Effector memory CD8-positive, alpha-beta T cell (primary cell): Measurements from ENCODE around the gene MIA2.
A peak's percentile ranks its signal among the peaks of the same experiment; 100 is the strongest.
"Not testable (repeated sequence)": the region's sequence is repeated elsewhere in the genome, so short reads cannot be mapped to it uniquely, and the experiment has no call there.

Source experiments
- ATAC-seq: fragments of 150-1000 bp; cut with Tn5 transposase; replicated peaks from 2 replicates; pipeline ENCODE4 v1.10.0; 2021; ENCODE audit warnings: mild to moderate bottlenecking, moderate library complexity
- DNase-seq, 3 experiments: peaks; one replicate each; pipeline ENCODE4 v3.0.0; 2021
- H3K27ac Mint-ChIP-seq, 2 donors: one replicate each; pipeline ENCODE4 v1.8.0; 2022; ENCODE audit warnings: mild to moderate bottlenecking in 2 of 2, mixed read lengths in 2 of 2, moderate library complexity in 2 of 2
- H3K27me3 Mint-ChIP-seq, 2 donors: one replicate each; pipeline ENCODE4 v1.8.0; 2022; ENCODE audit warnings: mixed read lengths in 2 of 2
- H3K36me3 Mint-ChIP-seq: one replicate; pipeline ENCODE4 v1.8.0; 2022; ENCODE audit warnings: mild to moderate bottlenecking, moderate library complexity, mixed read lengths; ENCODE audit not compliant: insufficient read depth
- H3K4me1 Mint-ChIP-seq, 2 donors: one replicate each; pipeline ENCODE4 v1.8.0; 2022; ENCODE audit warnings: low read depth in 2 of 2, mixed read lengths in 2 of 2
- H3K4me3 Mint-ChIP-seq, 2 donors: one replicate each; pipeline ENCODE4 v1.8.0; 2022; ENCODE audit warnings: mild to moderate bottlenecking in 2 of 2, mixed read lengths in 2 of 2, moderate library complexity in 2 of 2
- H3K9me3 Mint-ChIP-seq, 2 donors: one replicate each; pipeline ENCODE4 v1.8.0; 2022; ENCODE audit warnings: mixed read lengths in 2 of 2

MIA2 gene

DNA sequence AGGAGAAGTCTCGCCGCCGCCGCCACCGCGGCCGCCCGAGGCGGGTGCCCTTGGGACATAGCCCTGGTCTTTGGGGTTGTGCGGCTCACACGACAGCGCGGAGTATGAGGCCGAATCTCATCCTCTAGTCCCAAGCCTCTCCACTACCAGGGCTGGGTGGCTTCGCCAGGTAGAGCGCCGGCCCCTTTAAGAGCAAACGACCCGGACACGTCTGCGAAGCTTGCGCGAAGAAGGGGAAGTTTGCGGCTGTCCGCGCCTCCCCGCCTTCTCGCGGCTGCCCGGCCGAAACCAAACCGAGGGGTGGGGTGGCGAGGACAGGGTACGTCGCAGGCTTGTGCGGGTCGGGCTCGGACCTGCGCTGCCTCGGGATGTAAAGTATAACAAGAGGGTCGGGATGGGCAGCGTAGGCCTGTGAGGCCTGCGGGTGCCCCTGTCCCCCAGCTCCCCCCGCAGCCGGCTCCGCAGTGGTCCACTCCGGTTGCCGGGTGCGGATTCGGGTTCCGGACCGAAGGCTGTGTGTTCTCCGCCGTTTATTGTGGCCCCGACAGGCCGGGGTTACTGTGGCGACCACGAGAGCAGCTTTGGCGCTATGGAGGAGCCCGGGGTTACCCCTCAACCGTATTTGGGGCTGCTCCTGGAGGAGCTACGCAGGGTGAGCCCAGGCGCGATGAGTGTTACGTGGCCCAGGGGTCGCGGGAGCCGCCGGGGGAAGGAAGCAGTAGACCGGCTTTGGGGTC, 33.3 kb downstream of the MIA2 start:
- H3K36me3 Mint-ChIP-seq, result peaks cover 28% of the 10 kb centered on the region
- DNase-seq (peak; percentile 72 to 77 (median 74)), ATAC-seq (peak; percentile 81)
- no peaks in the 10 kb centered on the region for H3K27me3 Mint-ChIP-seq
- H3K4me3 Mint-ChIP-seq, result peak overlapping the region; percentile 78 to 98
- H3K27ac Mint-ChIP-seq, result peak overlapping the region; percentile 99
- peaks cover 0 to 3% of the 10 kb centered on the region in 2 donors for H3K9me3 Mint-ChIP-seq
- peaks cover 35 to 53% of the 10 kb centered on the region in 2 donors for H3K4me1 Mint-ChIP-seq

DNA sequence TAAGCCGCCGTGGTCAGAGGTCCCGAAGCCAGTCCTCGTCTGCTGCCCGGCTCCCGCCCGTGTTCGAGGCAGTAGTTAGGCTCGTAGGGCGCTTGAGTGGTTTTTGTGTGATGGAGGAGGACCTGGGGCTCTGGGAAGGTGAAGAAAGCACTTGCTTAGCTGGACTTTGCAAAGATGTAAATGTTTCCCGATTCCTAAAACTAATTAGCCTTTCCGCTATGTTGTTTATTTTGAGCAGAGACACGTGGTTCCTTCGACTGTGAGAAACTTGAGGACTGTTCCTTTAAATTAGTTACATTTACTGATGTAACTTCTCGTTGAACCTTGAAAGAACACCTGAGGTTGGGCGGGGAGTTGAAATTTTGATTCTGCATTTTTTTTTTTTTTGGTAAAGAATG, 33.9 kb downstream of the MIA2 start:
- Mint-ChIP-seq H3K9me3 (no peaks in the 10 kb centered on the region), H3K4me3 (peak overlapping the region; percentile 78 to 98), H3K4me1 (peaks cover 35 to 58% of the 10 kb centered on the region in 2 donors), H3K27ac (peak overlapping the region; percentile 99), H3K27me3 (no peaks in the 10 kb centered on the region), H3K36me3 (peaks cover 28% of the 10 kb centered on the region)
- DNase-seq (no peak), ATAC-seq (peak; percentile 14)

DNA sequence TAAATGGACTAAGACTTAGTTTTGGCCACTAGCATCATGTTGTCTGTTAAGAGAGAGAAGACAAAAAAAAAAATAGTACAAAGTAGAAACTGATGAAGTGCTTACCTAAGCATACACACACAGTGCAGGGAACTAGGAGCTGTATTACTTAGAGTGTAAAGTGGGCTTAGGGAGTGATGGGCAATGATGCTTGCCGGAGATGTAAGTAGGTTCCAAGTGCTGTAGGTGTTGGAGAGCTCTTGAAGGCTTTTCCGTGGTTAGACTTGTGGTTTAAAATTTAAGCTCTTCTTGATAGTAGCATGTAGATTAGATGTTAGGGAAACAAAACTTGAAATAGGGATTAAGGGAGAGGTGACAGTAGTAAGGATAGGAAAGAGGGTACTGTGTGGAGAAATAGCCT, 34.7 kb downstream of the MIA2 start:
- peaks cover 28% of the 10 kb centered on the region for H3K36me3 Mint-ChIP-seq
- no peaks in the 10 kb centered on the region for H3K27me3 Mint-ChIP-seq
- no peak for ATAC-seq
- H3K9me3 Mint-ChIP-seq, result no peaks in the 10 kb centered on the region
- peak overlapping the region; percentile 78 to 98 for H3K4me3 Mint-ChIP-seq
- H3K4me1 Mint-ChIP-seq, result peaks cover 42 to 65% of the 10 kb centered on the region in 2 donors
- DNase-seq, result no peak
- H3K27ac Mint-ChIP-seq, result peak overlapping the region; percentile 99

DNA sequence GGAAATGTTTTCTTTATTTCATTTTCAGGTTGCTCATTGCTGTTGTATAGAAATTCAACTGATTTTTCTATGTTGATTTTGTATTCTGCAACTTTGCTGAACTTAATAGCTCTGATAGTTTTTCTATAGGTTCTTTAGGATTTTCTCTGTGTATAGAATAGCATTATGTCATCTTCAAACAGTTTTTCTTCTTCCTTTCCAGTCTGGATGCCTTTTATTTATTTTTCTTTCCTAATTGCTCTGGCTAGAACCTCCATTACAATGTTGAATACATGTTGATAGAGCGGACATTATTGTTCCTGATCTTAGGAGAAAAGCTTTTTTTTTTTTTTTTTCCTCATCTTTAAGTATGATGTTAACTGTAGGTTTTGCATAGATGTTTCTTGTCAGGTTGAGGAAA, 39.2 kb downstream of the MIA2 start:
- H3K9me3 Mint-ChIP-seq, result no peaks in the 10 kb centered on the region
- ATAC-seq (no peak), DNase-seq (no peak)
- peaks cover 49 to 79% of the 10 kb centered on the region in 2 donors for H3K4me1 Mint-ChIP-seq
- H3K27ac Mint-ChIP-seq, result peak overlapping the region; percentile 45 to 61
- H3K36me3 Mint-ChIP-seq, result peaks cover 10% of the 10 kb centered on the region
- no peaks in the 10 kb centered on the region for H3K27me3 Mint-ChIP-seq
- H3K4me3 Mint-ChIP-seq, result peak overlapping the region; percentile 9 to 22

DNA sequence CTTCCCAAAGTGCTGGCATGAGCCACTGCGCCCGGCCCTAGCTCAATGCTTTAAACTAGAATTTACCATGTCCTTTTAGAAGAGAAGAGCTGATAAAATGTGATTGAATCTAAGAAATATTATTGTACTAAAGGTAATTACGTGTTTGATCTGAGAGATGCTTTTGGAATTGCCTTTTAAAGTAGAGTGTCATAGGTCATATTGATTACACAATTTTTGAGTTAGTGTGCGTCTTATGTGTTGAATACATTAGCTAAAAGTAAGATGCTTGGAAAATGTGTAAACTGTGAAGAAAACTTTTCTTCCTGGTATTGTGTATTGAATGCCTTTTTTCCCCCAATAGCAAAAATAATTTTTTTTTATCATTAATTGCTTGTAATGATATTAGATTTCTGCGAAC, 41.7 kb downstream of the MIA2 start:
- Mint-ChIP-seq H3K27me3 (no peaks in the 10 kb centered on the region), H3K4me3 (no peak overlapping the region), H3K9me3 (no peaks in the 10 kb centered on the region), H3K4me1 (peaks cover 37 to 67% of the 10 kb centered on the region in 2 donors), H3K36me3 (peaks cover 28% of the 10 kb centered on the region), H3K27ac (peak overlapping the region; percentile 31 to 85)
- ATAC-seq, result no peak
- no peak for DNase-seq

DNA sequence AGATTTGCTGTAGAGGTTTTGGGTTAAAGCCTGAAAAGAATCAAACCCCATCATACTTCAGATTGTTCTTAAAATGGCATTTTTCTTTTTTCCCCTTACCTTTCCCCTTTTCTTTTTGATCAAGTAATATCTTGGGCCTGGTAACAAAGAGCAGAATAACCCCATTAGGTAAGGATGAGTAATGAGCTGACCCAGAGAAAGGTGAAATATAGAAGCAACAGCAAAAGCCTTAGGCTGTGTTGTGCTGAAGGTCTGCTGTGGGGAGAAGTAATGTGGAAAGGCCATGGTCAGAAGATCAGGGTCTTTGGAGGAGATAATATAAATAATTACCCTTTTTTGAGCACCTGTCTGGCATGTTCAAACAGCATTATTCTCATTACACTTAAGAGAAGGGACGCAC, 42.3 kb downstream of the MIA2 start:
- DNase-seq, result no peak
- ATAC-seq, result no peak
- Mint-ChIP-seq H3K9me3 (no peaks in the 10 kb centered on the region), H3K4me3 (no peak overlapping the region), H3K4me1 (peaks cover 31 to 64% of the 10 kb centered on the region in 2 donors), H3K27ac (peak overlapping the region; percentile 31 to 85), H3K36me3 (peaks cover 35% of the 10 kb centered on the region), H3K27me3 (no peaks in the 10 kb centered on the region)

DNA sequence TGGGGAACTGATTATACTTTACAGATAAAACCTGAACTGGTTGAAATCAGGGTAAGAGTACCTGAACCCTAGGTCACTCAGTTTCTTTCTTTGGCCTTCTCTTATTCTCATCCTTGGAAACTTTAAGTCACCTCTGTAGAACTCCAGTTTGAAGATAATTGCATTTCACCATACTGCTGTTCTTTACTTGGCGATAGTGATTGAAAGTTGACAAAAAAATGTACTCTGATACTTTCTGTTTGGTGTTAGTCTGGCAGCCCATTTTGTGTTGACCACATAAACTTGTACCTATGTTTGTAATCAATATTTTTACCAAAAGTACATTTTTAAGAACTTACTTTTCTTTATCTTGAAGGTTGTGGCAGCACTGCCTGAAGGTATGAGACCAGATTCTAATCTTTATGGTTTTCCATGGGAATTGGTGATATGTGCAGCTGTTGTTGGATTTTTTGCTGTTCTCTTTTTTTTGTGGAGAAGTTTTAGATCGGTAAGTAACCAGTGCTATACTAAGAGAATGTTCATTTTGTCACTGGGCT, 42.9 kb downstream of the MIA2 start:
- Mint-ChIP-seq H3K4me3 (no peak overlapping the region), H3K4me1 (peaks cover 27 to 62% of the 10 kb centered on the region in 2 donors)

DNA sequence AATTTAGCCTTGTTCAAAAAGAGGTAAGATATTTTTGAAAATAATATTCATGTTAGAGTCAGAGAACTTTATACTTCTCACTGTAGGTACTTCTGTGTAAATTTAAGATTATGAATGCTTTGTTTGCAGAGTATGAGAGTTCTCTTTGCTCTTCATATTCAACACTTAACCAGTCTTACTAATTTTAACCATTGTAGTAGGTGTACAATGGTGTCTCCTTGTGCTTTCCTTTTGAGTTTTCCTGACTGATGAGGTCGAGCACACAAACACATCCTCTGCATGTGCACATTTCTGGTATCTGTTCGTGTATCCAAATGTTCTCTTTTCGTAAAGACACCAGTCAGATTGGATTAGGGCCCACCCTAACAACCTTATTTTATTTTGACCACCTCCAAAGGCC, 45.8 kb downstream of the MIA2 start:
- peaks cover 49% of the 10 kb centered on the region for H3K36me3 Mint-ChIP-seq
- ATAC-seq, result no peak
- no peaks in the 10 kb centered on the region for H3K9me3 Mint-ChIP-seq
- H3K4me3 Mint-ChIP-seq, result no peak overlapping the region
- no peaks in the 10 kb centered on the region for H3K27me3 Mint-ChIP-seq
- DNase-seq, result no peak
- H3K27ac Mint-ChIP-seq, result peak overlapping the region; percentile 11 to 72
- H3K4me1 Mint-ChIP-seq, result peaks cover 13 to 46% of the 10 kb centered on the region in 2 donors

More for the DNA sequence above, 42.9 kb downstream of the MIA2 start:
- ATAC-seq (no peak), DNase-seq (no peak)
- H3K27ac Mint-ChIP-seq, result peak overlapping the region; percentile 85 to 86
- H3K27me3 Mint-ChIP-seq, result no peaks in the 10 kb centered on the region
- H3K9me3 Mint-ChIP-seq, result no peaks in the 10 kb centered on the region
- peaks cover 41% of the 10 kb centered on the region for H3K36me3 Mint-ChIP-seq

DNA sequence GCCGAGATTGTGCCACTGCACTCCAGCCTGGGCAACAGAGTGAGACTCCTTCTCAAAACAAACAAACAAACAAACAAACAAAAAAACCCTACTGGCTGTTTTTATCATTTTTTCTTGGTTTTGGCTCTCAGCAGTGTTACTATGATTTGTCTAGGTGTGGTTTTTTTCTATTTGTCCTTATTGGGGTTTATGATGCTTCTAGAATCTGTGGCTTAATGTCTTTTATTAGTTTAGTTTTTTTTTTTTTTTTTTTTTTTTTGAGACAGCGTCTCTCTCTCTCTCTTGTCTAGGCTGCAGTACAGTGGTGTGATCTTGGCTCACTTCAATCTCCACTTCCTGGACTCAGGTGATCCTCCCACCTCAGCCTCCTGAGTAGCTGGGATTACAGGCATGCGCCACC, 47.0 kb downstream of the MIA2 start:
- DNase-seq, H3K9me3 Mint-ChIP-seq, H3K4me3 Mint-ChIP-seq, H3K27me3 Mint-ChIP-seq, ATAC-seq: not testable (repeated sequence)
- H3K36me3 Mint-ChIP-seq, result peaks cover 49% of the 10 kb centered on the region
- peak overlapping the region in 1 of 2 donors; percentile 64 for H3K27ac Mint-ChIP-seq
- H3K4me1 Mint-ChIP-seq, result peaks cover 10 to 40% of the 10 kb centered on the region in 2 donors

DNA sequence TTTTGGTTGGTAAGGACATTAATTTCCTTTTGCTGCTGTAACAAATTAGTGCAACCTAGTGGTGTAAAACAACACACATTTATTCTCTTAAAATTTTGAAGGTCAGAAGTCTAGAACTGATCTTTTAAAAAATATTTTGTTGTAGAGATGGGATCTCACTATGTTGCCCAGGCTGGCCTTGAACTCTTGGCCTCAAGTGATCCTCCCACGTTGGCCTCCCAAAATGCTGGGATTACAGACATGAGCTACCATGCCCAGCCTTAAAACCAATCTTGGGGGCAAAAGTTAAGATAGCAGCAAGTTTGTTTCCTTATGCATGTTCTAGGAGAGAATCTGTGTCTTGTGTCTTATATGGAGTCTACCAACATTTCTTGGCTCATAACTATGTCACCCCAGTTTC, 55.8 kb downstream of the MIA2 start:
- Mint-ChIP-seq H3K36me3 (peaks cover 39% of the 10 kb centered on the region), H3K4me3 (no peak overlapping the region)
- ATAC-seq, result no peak

DNA sequence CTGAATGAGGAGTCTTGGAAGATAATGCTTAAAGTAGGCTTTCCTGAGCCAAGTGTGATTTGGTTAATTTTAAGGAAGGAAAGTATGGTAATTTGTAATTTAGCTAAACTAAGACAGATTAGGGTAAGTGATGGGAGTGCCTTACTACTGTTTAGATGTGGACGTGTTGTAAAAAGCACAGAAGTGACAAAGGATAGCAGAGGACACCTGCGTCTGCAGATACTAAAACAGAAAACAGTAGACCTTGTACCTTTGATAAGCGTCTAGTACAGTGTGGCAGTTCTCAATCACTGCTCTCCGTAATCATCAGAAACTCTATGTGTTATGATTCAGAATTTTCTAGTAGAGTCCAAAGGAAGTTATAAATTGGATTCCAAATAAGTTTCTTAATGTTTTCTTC, 58.0 kb downstream of the MIA2 start:
- ATAC-seq (no peak), DNase-seq (no peak)
- no peaks in the 10 kb centered on the region for H3K27me3 Mint-ChIP-seq
- peaks cover 61% of the 10 kb centered on the region for H3K36me3 Mint-ChIP-seq
- H3K27ac Mint-ChIP-seq, result peak overlapping the region in 1 of 2 donors; percentile 75
- no peak overlapping the region for H3K4me3 Mint-ChIP-seq
- no peaks in the 10 kb centered on the region for H3K9me3 Mint-ChIP-seq
- peaks cover 0 to 10% of the 10 kb centered on the region in 2 donors for H3K4me1 Mint-ChIP-seq

More for the DNA sequence above, 55.8 kb downstream of the MIA2 start:
- H3K4me1 Mint-ChIP-seq, result peaks cover 0 to 10% of the 10 kb centered on the region in 2 donors
- peak overlapping the region in 1 of 2 donors; percentile 75 for H3K27ac Mint-ChIP-seq
- no peaks in the 10 kb centered on the region for H3K9me3 Mint-ChIP-seq
- DNase-seq, result no peak
- H3K27me3 Mint-ChIP-seq, result no peaks in the 10 kb centered on the region

DNA sequence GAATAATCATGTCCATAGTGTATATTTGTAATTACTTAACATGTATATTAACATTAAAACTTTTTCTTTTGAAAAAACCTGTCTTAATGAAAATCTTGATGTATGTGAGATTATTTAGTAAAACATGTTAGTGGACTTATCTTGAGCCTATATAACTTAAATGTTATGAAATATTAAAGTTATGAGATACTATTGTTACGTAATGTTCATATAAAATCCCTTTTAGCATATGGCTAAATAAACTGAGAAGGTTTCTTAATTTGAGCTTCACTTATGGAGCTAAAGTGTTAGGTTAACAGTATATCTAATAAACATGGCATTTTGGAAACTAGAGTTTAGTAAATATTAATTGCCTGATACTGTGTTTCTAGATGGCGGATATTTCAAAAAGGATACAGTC, 59.9 kb downstream of the MIA2 start:
- Mint-ChIP-seq H3K27me3 (no peaks in the 10 kb centered on the region), H3K9me3 (no peaks in the 10 kb centered on the region), H3K27ac (no peak overlapping the region), H3K4me3 (no peak overlapping the region), H3K36me3 (peaks cover 73% of the 10 kb centered on the region), H3K4me1 (peaks cover 1 to 10% of the 10 kb centered on the region in 2 donors)
- DNase-seq, result no peak
- ATAC-seq, result no peak

DNA sequence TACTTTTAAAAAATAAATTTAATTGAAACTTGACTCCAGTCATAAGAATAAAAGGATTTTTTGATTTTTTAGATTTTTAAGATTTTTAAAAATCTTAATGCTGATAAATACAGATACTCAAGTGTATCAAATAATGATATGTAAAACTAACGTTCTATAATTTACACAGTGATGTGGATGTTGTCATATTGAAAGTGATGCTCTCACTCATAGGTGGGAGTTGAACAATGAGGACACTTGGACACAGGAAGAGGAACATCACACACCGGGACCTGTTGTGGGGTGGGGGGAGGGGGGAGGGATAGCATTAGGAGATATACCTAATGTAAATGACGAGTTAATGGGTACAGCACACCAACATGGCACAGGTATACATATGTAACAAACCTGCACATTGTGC, 66.7 kb downstream of the MIA2 start:
- not testable (repeated sequence) for DNase-seq, H3K27me3 Mint-ChIP-seq, H3K4me3 Mint-ChIP-seq, ATAC-seq, H3K27ac Mint-ChIP-seq, H3K9me3 Mint-ChIP-seq, H3K4me1 Mint-ChIP-seq
- peaks cover 90% of the 10 kb centered on the region for H3K36me3 Mint-ChIP-seq
